ENCODE results near the gene PTDSS2.

PTDSS2 gene

DNA sequence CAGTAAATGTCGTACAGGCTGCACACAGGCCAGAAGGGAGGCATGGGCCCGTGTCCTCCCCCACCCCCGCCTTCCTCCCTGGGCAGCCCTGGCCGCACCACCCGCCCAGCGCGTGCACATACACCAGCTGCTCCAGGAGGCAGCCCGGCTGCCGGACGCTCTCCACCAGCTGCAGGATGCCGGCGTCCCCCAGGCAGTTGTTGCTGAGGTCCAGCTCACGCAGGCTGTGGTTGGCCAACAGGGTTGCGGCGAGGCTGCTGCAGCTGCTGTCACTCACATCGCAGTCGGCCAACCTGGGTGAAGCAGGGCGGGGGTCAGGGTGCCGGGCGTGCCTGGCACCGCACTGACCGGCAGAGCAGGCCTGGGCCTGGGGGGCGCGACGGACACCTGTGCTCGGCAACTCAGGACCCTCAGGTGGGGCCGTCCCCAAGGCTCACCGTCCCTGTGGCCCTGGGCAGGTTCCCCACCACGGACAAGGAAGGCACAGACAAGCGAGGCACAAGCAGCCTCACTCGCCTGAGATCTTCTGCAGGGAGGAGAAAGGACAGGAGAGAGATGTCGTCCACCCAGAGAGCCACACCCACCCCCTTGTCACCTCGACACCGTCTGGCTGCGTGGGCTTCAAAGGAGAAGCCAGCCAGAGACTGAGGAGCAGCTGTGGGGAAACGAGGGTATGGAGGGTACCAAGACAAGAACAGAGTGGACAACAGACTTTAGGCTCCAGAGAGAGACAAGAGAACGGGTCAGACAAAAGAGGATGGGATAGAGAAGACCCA lies 44.9 kb downstream of the PTDSS2 start:
- Histone ChIP-seq H3K27me3 (ENCODE audit: control insufficient read depth, insufficient read depth, low read length) (no peaks in the 10 kb centered on the region), H3K36me3 (ENCODE audit: control insufficient read depth, insufficient read depth, low read length) (peaks cover 71% of the 10 kb centered on the region), H3K4me3 (ENCODE audit: low read depth, low read length) (no peak overlapping the region), H3K9ac (ENCODE audit: low read depth, low read length) (no peak overlapping the region), H3K4me1 (ENCODE audit: control insufficient read depth, insufficient read depth, low read length) (no peaks in the 10 kb centered on the region), H3K9me3 (ENCODE audit: control insufficient read depth, insufficient read depth, low read length) (no peaks in the 10 kb centered on the region)

DNA sequence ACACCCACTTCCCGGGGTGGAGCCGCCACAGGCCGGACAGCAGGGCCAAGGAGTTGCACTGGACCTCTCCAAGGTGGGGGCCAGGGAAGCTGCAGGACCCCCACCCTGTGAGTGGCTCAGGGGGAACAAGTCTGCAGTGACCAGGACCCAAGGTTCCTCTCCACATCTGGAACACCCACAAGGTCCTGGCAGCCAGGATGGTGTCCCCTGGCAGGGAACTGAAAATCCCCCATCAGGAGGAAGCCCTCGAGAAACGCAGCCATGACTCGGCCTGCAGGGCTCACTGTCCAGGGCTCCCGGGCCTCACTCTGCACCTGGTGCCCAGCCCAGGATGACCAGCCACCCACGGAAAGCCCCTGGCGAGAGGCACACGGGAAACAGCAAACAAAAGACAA lies 45.5 kb downstream of the PTDSS2 start:
- Histone ChIP-seq H3K9ac (ENCODE audit: low read depth, low read length) (no peak overlapping the region), H3K4me1 (ENCODE audit: control insufficient read depth, insufficient read depth, low read length) (no peaks in the 10 kb centered on the region), H3K4me3 (ENCODE audit: low read depth, low read length) (no peak overlapping the region), H3K36me3 (ENCODE audit: control insufficient read depth, insufficient read depth, low read length) (peaks cover 71% of the 10 kb centered on the region), H3K27me3 (ENCODE audit: control insufficient read depth, insufficient read depth, low read length) (no peaks in the 10 kb centered on the region), H3K9me3 (ENCODE audit: control insufficient read depth, insufficient read depth, low read length) (no peaks in the 10 kb centered on the region)

GRCh38 chr11:496834-497564 lies 46.9 kb downstream of the PTDSS2 start:
- Histone ChIP-seq H3K27me3 (ENCODE audit: control insufficient read depth, insufficient read depth, low read length) (no peaks in the 10 kb centered on the region), H3K4me3 (ENCODE audit: low read depth, low read length) (no peak overlapping the region), H3K9me3 (ENCODE audit: control insufficient read depth, insufficient read depth, low read length) (no peaks in the 10 kb centered on the region), H3K9ac (ENCODE audit: low read depth, low read length) (no peak overlapping the region), H3K4me1 (ENCODE audit: control insufficient read depth, insufficient read depth, low read length) (no peaks in the 10 kb centered on the region), H3K36me3 (ENCODE audit: control insufficient read depth, insufficient read depth, low read length) (peaks cover 69% of the 10 kb centered on the region)

DNA sequence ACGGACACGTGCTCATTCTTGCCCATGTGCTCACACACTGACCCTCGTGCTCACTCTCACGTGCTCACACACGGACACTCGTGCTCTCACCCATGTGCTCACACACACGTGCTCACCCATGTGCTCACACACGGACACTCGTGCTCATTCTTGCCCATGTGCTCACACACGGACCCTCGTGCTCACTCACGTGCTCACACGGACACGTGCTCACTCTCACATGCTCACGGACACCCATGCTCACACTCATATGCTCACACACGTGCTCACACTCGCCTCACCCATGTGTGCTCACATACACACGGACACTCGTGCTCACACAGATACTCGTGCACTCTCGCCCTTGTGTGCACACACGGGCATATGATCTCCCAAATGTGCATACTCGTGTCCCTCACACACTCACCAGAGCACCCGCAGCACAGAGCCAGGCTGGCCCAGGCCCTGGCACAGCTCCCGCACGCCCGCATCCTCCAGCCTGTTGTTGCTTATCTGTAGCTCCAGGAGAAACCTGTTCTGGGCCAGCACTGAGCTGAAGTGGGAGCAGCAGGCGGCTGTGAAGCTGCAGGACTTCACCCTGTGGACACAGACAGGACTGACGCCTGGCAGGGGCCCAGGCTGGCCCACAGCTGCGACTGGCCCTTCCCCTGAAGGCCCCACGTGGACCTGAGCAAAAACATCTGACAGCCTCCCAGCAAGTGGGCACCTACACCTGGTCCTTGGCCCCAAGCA lies 47.7 kb downstream of the PTDSS2 start:
- Histone ChIP-seq H3K4me1 (ENCODE audit: control insufficient read depth, insufficient read depth, low read length) (no peaks in the 10 kb centered on the region), H3K36me3 (ENCODE audit: control insufficient read depth, insufficient read depth, low read length) (peaks cover 69% of the 10 kb centered on the region), H3K27me3 (ENCODE audit: control insufficient read depth, insufficient read depth, low read length) (no peaks in the 10 kb centered on the region), H3K9me3 (ENCODE audit: control insufficient read depth, insufficient read depth, low read length) (no peaks in the 10 kb centered on the region), H3K4me3 (ENCODE audit: low read depth, low read length) (no peak overlapping the region), H3K9ac (ENCODE audit: low read depth, low read length) (no peak overlapping the region)

DNA sequence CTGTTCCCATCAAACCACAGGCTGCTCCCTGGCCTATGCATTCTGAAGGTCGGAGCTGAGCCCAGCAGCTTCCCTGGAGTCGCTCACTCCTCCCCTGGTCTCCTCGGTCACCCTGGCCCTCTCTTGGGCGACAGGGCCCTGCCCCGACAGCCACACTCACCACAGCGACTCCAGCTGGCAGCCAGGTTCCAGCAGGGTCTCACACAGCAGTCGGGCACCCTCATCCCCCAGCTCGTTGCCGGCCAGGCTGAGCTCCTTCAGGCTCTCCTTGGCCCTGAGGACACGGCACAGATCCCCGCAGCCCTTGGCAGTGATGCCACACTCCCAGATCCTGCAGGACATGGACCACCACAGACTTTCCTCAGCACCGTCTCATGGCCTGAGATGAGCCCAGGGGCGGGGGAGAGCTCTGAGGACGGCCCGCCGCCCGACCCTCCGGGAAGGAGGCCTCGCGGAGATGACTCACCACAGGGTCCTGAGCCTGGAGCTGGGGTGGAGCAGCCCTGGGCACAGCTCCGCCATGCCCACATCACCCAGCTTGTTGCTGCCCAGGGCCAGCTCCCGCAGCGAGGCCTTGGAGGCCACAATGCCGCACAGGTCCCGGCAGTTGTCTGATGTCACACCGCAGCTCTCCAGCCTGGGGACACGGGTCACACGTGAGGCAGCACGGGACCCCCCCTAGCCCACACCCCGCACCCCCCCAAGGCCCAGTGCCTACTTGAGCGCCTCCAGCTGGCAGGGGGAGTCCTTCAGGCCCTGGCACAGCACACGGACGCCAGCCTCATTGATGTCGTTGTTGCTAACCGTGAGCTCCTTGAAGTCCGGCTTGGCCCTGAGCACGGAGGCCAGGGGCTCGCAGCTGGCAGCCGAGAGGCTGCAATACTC lies 48.5 kb downstream of the PTDSS2 start:
- Histone ChIP-seq H3K4me3 (ENCODE audit: low read depth, low read length) (no peak overlapping the region), H3K27me3 (ENCODE audit: control insufficient read depth, insufficient read depth, low read length) (no peaks in the 10 kb centered on the region), H3K36me3 (ENCODE audit: control insufficient read depth, insufficient read depth, low read length) (peaks cover 65% of the 10 kb centered on the region), H3K4me1 (ENCODE audit: control insufficient read depth, insufficient read depth, low read length) (no peaks in the 10 kb centered on the region), H3K9ac (ENCODE audit: low read depth, low read length) (no peak overlapping the region), H3K9me3 (ENCODE audit: control insufficient read depth, insufficient read depth, low read length) (no peaks in the 10 kb centered on the region)

- H3K27me3 ChIP-seq (ENCODE audit: control insufficient read depth, insufficient read depth, low read length): no peaks in the 10 kb centered on the region
- no peak overlapping the region for H3K4me3 ChIP-seq (ENCODE audit: low read depth, low read length)
- no peaks in the 10 kb centered on the region for H3K9me3 ChIP-seq (ENCODE audit: control insufficient read depth, insufficient read depth, low read length)
- no peaks in the 10 kb centered on the region for H3K4me1 ChIP-seq (ENCODE audit: control insufficient read depth, insufficient read depth, low read length)
- H3K9ac ChIP-seq (ENCODE audit: low read depth, low read length): no peak overlapping the region
- H3K36me3 ChIP-seq (ENCODE audit: control insufficient read depth, insufficient read depth, low read length): peaks cover 59% of the 10 kb centered on the region
Observed at GRCh38 chr11:499201-500076, 49.4 kb downstream of the PTDSS2 start.

DNA sequence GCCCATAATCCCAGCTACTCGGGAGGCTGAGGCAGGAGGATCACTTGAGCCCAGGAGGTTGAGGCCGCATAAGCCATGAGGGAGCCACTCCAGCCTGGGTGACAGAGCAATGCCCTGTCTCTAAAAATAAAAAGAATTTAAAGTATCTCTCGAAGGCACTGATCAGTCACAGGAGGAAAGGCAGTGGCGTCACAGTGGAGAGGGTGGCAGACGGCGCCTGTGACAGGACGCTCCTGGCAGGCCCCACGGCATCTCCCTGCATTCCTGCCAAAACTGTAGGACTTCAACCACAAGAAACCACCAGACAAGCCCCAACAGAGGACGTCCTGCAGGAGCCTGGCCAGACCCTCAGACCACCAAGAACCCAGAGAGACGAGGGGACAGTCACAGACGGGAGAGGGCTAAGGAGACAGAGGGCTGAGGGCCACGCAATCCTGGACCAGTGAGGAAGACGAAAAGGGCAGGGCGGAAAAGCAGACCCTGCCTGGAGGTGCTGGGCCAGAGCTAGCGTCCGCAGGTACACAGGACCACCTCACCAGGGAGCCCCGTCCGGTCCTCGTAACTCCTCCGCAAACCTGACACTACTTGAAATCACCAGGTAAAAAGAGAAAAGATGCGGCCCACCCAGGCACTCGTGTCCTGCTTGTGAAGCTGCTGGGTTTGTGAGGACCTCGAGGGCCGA lies 51.1 kb downstream of the PTDSS2 start:
- Histone ChIP-seq H3K36me3 (ENCODE audit: control insufficient read depth, insufficient read depth, low read length) (peaks cover 49% of the 10 kb centered on the region), H3K9ac (ENCODE audit: low read depth, low read length) (no peak overlapping the region), H3K27me3 (ENCODE audit: control insufficient read depth, insufficient read depth, low read length) (no peaks in the 10 kb centered on the region), H3K4me3 (ENCODE audit: low read depth, low read length) (no peak overlapping the region), H3K9me3 (ENCODE audit: control insufficient read depth, insufficient read depth, low read length) (no peaks in the 10 kb centered on the region), H3K4me1 (ENCODE audit: control insufficient read depth, insufficient read depth, low read length) (no peaks in the 10 kb centered on the region)

GRCh38 chr11:501683-502287 lies 51.7 kb downstream of the PTDSS2 start:
- no peak overlapping the region for H3K4me3 ChIP-seq (ENCODE audit: low read depth, low read length)
- H3K4me1 ChIP-seq (ENCODE audit: control insufficient read depth, insufficient read depth, low read length): no peaks in the 10 kb centered on the region
- peaks cover 47% of the 10 kb centered on the region for H3K36me3 ChIP-seq (ENCODE audit: control insufficient read depth, insufficient read depth, low read length)
- no peaks in the 10 kb centered on the region for H3K27me3 ChIP-seq (ENCODE audit: control insufficient read depth, insufficient read depth, low read length)
- no peak overlapping the region for H3K9ac ChIP-seq (ENCODE audit: low read depth, low read length)
- H3K9me3 ChIP-seq (ENCODE audit: control insufficient read depth, insufficient read depth, low read length): no peaks in the 10 kb centered on the region

- no peaks in the 10 kb centered on the region for H3K9me3 ChIP-seq (ENCODE audit: control insufficient read depth, insufficient read depth, low read length)
- no peak overlapping the region for H3K9ac ChIP-seq (ENCODE audit: low read depth, low read length)
- peaks cover 40% of the 10 kb centered on the region for H3K36me3 ChIP-seq (ENCODE audit: control insufficient read depth, insufficient read depth, low read length)
- H3K4me1 ChIP-seq (ENCODE audit: control insufficient read depth, insufficient read depth, low read length): no peaks in the 10 kb centered on the region
- no peaks in the 10 kb centered on the region for H3K27me3 ChIP-seq (ENCODE audit: control insufficient read depth, insufficient read depth, low read length)
- H3K4me3 ChIP-seq (ENCODE audit: low read depth, low read length): no peak overlapping the region
Observed at GRCh38 chr11:502288-503178, 52.5 kb downstream of the PTDSS2 start.

All from iPS-15b (cell line).